HepG2 (cell line): Measurements from ENCODE around the gene NUDT22. TPM values are rescaled to one million over a fixed set of nuclear protein-coding genes. Genes with fewer than 3 reads are reported as not detected.

Experiments used
- ESRRA ChIP-seq: sonication (generic); formaldehyde crosslinking; IDR thresholded peaks from 2 replicates; pipeline ENCODE4 v1.5.1; 2020; ENCODE audit warnings: mild to moderate bottlenecking, low read depth, missing genetic modification reagents
- KDM1A ChIP-seq: IDR thresholded peaks from 2 replicates; pipeline ENCODE4 v1.6.1; 2016; ENCODE audit warnings: missing compliant biosample characterization
- KMT2A ChIP-seq: sonication (generic); formaldehyde crosslinking; IDR thresholded peaks from 2 replicates; pipeline ENCODE4 v1.4.0; 2020; ENCODE audit warnings: missing genetic modification reagents
- NCOA1 ChIP-seq: sonication (generic); formaldehyde crosslinking; IDR thresholded peaks from 2 replicates; pipeline ENCODE4 v1.9.0; 2021; ENCODE audit warnings: missing genetic modification reagents
- NR3C1 ChIP-seq: sonication (generic); formaldehyde crosslinking; IDR thresholded peaks from 2 replicates; pipeline ENCODE4 v1.4.0; 2020; ENCODE audit warnings: missing genetic modification reagents
- NRL ChIP-seq: sonication (generic); formaldehyde crosslinking; IDR thresholded peaks from 2 replicates; pipeline ENCODE4 v1.5.0; 2020; ENCODE audit warnings: missing genetic modification reagents, mild to moderate bottlenecking, moderate library complexity, borderline replicate concordance
- PRDM10 ChIP-seq: sonication (generic); formaldehyde crosslinking; IDR thresholded peaks from 2 replicates; pipeline ENCODE4 v1.4.0; 2020; ENCODE audit warnings: low read depth, missing genetic modification reagents
- THAP11 ChIP-seq: IDR thresholded peaks from 2 replicates; pipeline ENCODE4 v1.6.1; 2016; ENCODE audit warnings: missing biosample characterization, missing genetic modification reagents
- XBP1 ChIP-seq: sonication (generic); formaldehyde crosslinking; IDR thresholded peaks from 2 replicates; pipeline ENCODE4 v1.5.0; 2020; ENCODE audit warnings: missing genetic modification reagents
- ZFP37 ChIP-seq: sonication (generic); formaldehyde crosslinking; IDR thresholded peaks from 2 replicates; pipeline ENCODE4 v1.4.0; 2020; ENCODE audit warnings: missing genetic modification reagents, borderline replicate concordance
- ZMYM4 ChIP-seq: sonication (generic); formaldehyde crosslinking; IDR thresholded peaks from 2 replicates; pipeline ENCODE4 v1.8.1; 2023; ENCODE audit warnings: mild to moderate bottlenecking, missing genetic modification reagents
- ZNF256 ChIP-seq: sonication (generic); formaldehyde crosslinking; conservative IDR thresholded peaks from 2 replicates; pipeline ENCODE4 v1.4.0; 2020; ENCODE audit warnings: missing genetic modification reagents
- ZNF503 ChIP-seq: sonication (generic); formaldehyde crosslinking; IDR thresholded peaks from 2 replicates; pipeline ENCODE4 v1.4.0; 2020; ENCODE audit warnings: missing genetic modification reagents
- ZNF646 ChIP-seq: sonication (generic); formaldehyde crosslinking; IDR thresholded peaks from 2 replicates; pipeline ENCODE4 v1.9.0; 2021; ENCODE audit warnings: mild to moderate bottlenecking, missing genetic modification reagents
- ZNF678 ChIP-seq: sonication (generic); formaldehyde crosslinking; IDR thresholded peaks from 2 replicates; pipeline ENCODE4 v1.4.0; 2020; ENCODE audit warnings: mild to moderate bottlenecking, missing genetic modification reagents
- ZNF766 ChIP-seq: sonication (generic); formaldehyde crosslinking; IDR thresholded peaks from 2 replicates; pipeline ENCODE4 v1.5.0; 2020; ENCODE audit warnings: missing genetic modification reagents, borderline replicate concordance
- polyA plus RNA-seq, 8 experiments: library from polyadenylated mRNA; depleted of rRNA in 3 of 8; stranded (reverse) in 7 of 8; unstranded in 1 of 8; fragments of >200 nt; fragmentation: Illumina TruSeq in 4 of 8; extraction: Trizol in 4 of 8; gene quantifications; 2 replicates each; pipeline versions ENCODE4 v1.2.1 to v1.2.3, GENCODE V29; 2011 to 2016; ENCODE audit warnings: low read depth in 4 of 8, missing spikeins in 1 of 8, mixed read lengths in 1 of 8; ENCODE audit not compliant: insufficient read depth in 1 of 8
- total RNA-seq, 5 experiments: library from RNA; depleted of rRNA; stranded (reverse); fragments of >200 nt; fragmentation: Illumina TruSeq; extraction: Trizol; gene quantifications; 2 replicates each; pipeline ENCODE4 v1.2.3, GENCODE V29; 2016; ENCODE audit warnings: low read depth in 1 of 5

The NUDT22 gene
- total and polyA plus RNA-seq, 2 of the 13 experiments (the other 11 are each of a cell fraction or from before 2014, with no cell fraction given), result 33.5 to 39.8 TPM

GRCh38 chr11:64225608-64226506 lies at the start of gene NUDT22, which contains the start of gene TRPT1 (continued):
- TF ChIP-seq PRDM10 (CRISPR knock-in tag), result 0 out of 2 replicates have a peak, but pooled peaks have one; percentile 21
- TF ChIP-seq ZNF678 (CRISPR knock-in tag), result 0 out of 2 replicates have a peak, but pooled peaks have one; percentile 30
- TF ChIP-seq ZNF766 (CRISPR knock-in tag), result 0 out of 2 replicates have a peak, but pooled peaks have one; percentile 67
- TF ChIP-seq ZNF646 (CRISPR knock-in tag), result 0 out of 2 replicates have a peak, but pooled peaks have one; percentile 47
- no peak for TF ChIP-seq NR3C1 (CRISPR knock-in tag)
- TF ChIP-seq ESRRA, result peak; percentile 56; the same call in 1 of the 2 replicates
- no peak for TF ChIP-seq XBP1 (CRISPR knock-in tag)
- TF ChIP-seq ZNF256, result 0 out of 2 replicates have a peak, but pooled peaks have one; percentile 29
- no peak for TF ChIP-seq NRL
- no peak; the same call in 1 of the 2 replicates for TF ChIP-seq KMT2A (CRISPR knock-in tag)
- TF ChIP-seq ZMYM4 (CRISPR knock-in tag), result peak; percentile 48; the same call in 1 of the 2 replicates
- TF ChIP-seq THAP11 (CRISPR knock-in tag), result peak; percentile 85
- TF ChIP-seq NCOA1 (CRISPR knock-in tag), result peak; percentile 45; the same call in 1 of the 2 replicates
- TF ChIP-seq ZFP37 (CRISPR knock-in tag), result 0 out of 2 replicates have a peak, but pooled peaks have one; percentile 18
- TF ChIP-seq KDM1A (CRISPR knock-in tag), result no peak
- 0 out of 2 replicates have a peak, but pooled peaks have one; percentile 25 for TF ChIP-seq ZNF503 (CRISPR knock-in tag)
